Measurements from ENCODE around the gene FHDC1. TPM values are rescaled to one million over a fixed set of nuclear protein-coding genes. Genes with fewer than 3 reads are reported as not detected.
A peak's percentile ranks its signal among the peaks of the same experiment; 100 is the strongest.

The FHDC1 gene
- total RNA-seq, 4 donors from 2014 or later: 4.6 to 40.4 (median 15.5) TPM

DNA sequence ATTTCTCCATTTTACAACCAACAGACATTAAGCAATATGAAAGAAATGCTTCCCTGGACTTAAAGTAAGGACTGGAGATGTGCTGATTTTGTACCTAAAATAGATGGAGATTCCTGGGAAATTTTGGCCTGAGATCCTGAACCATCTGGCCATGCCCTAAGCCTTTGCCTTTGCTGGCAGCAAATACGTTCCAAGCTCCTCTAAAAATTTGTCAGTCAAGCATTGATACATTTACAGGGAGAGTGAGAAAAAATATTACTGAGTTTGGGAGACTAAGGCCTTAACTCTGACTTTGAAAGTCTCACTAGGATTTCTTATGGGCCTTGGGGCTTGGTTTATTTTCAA lies 63.9 kb downstream of the FHDC1 start:
- H3K36me3 ChIP-seq: no peaks in the 10 kb centered on the region
- in situ Hi-C loops (cut with MboI; ENCODE audit: low pct_ligation_motif_present in 1 of 4, low pct_unique_long_range_greater_than_20kb in 1 of 4, low sequenced_read_pairs in 3 of 4): no loop called here
- DNase-seq: no peak
- peaks cover 0 to 11% (median 0%) of the 10 kb centered on the region in 4 donors for H3K4me1 ChIP-seq
- H3K4me3 ChIP-seq: no peak overlapping the region
- H3K27me3 ChIP-seq: no peaks in the 10 kb centered on the region
- H3K27ac ChIP-seq: peak overlapping the region in 1 of 4 donors; percentile 8
- intact Hi-C loops (cut with DNase I; ENCODE audit: low total_unique reads): no loop called here
- H3K9me3 ChIP-seq: no peaks in the 10 kb centered on the region
- TF ChIP-seq POLR2A (IDR thresholded peaks at IDR 0.05) (no peak), EP300 (IDR thresholded peaks at IDR 0.05; ENCODE audit: low read depth) (no peak), POLR2AphosphoS5 (IDR thresholded peaks at IDR 0.05) (no peak)
- TF ChIP-seq, protein P1, sequence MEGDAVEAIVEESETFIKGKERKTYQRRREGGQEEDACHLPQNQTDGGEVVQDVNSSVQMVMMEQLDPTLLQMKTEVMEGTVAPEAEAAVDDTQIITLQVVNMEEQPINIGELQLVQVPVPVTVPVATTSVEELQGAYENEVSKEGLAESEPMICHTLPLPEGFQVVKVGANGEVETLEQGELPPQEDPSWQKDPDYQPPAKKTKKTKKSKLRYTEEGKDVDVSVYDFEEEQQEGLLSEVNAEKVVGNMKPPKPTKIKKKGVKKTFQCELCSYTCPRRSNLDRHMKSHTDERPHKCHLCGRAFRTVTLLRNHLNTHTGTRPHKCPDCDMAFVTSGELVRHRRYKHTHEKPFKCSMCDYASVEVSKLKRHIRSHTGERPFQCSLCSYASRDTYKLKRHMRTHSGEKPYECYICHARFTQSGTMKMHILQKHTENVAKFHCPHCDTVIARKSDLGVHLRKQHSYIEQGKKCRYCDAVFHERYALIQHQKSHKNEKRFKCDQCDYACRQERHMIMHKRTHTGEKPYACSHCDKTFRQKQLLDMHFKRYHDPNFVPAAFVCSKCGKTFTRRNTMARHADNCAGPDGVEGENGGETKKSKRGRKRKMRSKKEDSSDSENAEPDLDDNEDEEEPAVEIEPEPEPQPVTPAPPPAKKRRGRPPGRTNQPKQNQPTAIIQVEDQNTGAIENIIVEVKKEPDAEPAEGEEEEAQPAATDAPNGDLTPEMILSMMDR (IDR thresholded peaks at IDR 0.05): no peak
- 56 to 70% methylated on average over 1 of the region's 1 CpG for WGBS, 2 donors (ENCODE audit: low coverage in 1 of 2)

- in situ Hi-C loops (cut with MboI; ENCODE audit: low pct_ligation_motif_present in 1 of 4, low pct_unique_long_range_greater_than_20kb in 1 of 4, low sequenced_read_pairs in 3 of 4): no loop called here
Observed at GRCh38 chr4:153001626-153002025, 65.5 kb downstream of the FHDC1 start.

DNA sequence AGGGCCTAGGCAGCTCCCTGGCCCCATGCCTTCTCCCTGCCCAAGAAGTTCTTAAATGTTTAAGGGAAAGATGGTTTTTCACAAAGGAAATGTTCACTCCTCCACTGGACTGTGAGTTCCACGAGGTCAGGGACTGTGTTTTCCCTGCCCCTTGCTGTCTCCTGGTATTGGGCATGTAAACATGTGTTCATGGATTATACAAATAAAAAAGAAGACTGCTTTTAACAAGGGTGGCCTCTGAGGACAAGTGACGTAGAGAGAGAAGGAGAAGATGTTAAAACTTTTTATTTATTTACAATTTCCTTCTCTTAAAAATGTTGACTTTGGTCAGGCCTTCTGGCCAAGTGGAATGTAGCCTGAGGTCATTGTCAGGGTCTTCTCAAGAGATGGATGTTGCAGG lies 66.0 kb downstream of the FHDC1 start:
- no peaks in the 10 kb centered on the region for H3K9me3 ChIP-seq
- 20 to 26% methylated on average over 2 of the region's 2 CpGs for WGBS, 2 donors (ENCODE audit: low coverage in 1 of 2)
- intact Hi-C loops (cut with DNase I; ENCODE audit: low total_unique reads): no loop called here
- H3K27me3 ChIP-seq: no peaks in the 10 kb centered on the region
- H3K27ac ChIP-seq: no peak overlapping the region
- no peak overlapping the region for H3K4me3 ChIP-seq
- DNase-seq: no peak
- TF ChIP-seq EP300 (IDR thresholded peaks at IDR 0.05; ENCODE audit: low read depth): no peak
- TF ChIP-seq, protein P1 (IDR thresholded peaks at IDR 0.05): no peak
- TF ChIP-seq POLR2AphosphoS5 (IDR thresholded peaks at IDR 0.05): no peak
- TF ChIP-seq POLR2A (IDR thresholded peaks at IDR 0.05): no peak
- peaks cover 0 to 11% (median 0%) of the 10 kb centered on the region in 4 donors for H3K4me1 ChIP-seq
- in situ Hi-C loops (cut with MboI; ENCODE audit: low pct_ligation_motif_present in 1 of 4, low pct_unique_long_range_greater_than_20kb in 1 of 4, low sequenced_read_pairs in 3 of 4): no loop called here
- H3K36me3 ChIP-seq: no peaks in the 10 kb centered on the region

More at GRCh38 chr4:153001626-153002025, 65.5 kb downstream of the FHDC1 start:
- no peak overlapping the region for H3K27ac ChIP-seq
- no peaks in the 10 kb centered on the region for H3K27me3 ChIP-seq
- DNase-seq: no peak
- H3K4me1 ChIP-seq: peaks cover 0 to 11% (median 0%) of the 10 kb centered on the region in 4 donors
- 65% methylated on average over 5 of the region's 5 CpGs; no CpG with 5 or more reads in 1 of the 2 donors for WGBS, 2 donors (ENCODE audit: low coverage in 1 of 2)
- H3K9me3 ChIP-seq: no peaks in the 10 kb centered on the region
- intact Hi-C loops (cut with DNase I; ENCODE audit: low total_unique reads): no loop called here
- TF ChIP-seq, protein P1 (IDR thresholded peaks at IDR 0.05): no peak
- no peak for TF ChIP-seq POLR2A (IDR thresholded peaks at IDR 0.05)
- no peak for TF ChIP-seq POLR2AphosphoS5 (IDR thresholded peaks at IDR 0.05)
- no peak for TF ChIP-seq EP300 (IDR thresholded peaks at IDR 0.05; ENCODE audit: low read depth)
- no peaks in the 10 kb centered on the region for H3K36me3 ChIP-seq
- H3K4me3 ChIP-seq: no peak overlapping the region

DNA sequence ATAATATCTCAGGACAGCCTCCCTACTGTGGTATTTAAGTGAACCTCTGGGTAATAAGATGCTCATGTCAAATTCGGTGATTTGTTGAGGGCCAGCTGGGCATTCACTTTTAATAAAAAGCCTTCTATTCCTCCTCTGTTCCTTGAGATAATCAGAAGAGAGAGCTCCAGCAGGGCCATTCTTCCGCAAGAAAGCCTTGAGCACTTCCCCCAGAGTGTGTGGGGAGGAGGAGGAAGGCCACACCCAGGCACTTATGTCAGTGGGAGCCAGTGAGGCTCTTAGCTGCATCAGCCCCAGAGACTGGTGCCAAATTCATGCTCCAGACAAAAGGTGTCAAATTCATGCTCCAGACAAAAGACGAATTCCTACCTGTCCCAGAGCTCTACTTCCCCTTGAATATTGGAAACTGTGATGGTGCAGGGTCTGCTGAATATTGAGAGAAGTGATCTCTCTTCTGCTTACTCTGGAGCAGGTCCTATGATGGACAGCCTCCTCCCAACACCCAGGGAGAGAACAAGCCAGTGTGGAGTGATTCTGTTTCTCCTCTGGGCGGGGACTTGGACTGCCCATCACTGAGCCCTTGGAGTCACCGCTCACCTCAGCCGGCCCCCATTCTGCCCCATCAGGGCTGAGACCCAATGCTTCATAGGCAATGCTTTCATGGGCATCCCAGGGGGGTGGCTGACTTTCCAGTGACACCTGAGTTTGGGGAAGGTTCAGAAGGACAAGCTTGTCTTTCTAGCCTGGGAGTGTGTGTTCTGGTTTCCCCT lies 68.1 kb downstream of the FHDC1 start:
- Histone ChIP-seq H3K27ac (no peak overlapping the region), H3K27me3 (no peaks in the 10 kb centered on the region), H3K4me1 (peaks cover 0 to 8% (median 0%) of the 10 kb centered on the region in 4 donors), H3K4me3 (no peak overlapping the region), H3K36me3 (no peaks in the 10 kb centered on the region), H3K9me3 (no peaks in the 10 kb centered on the region)
- TF ChIP-seq POLR2AphosphoS5 (IDR thresholded peaks at IDR 0.05): no peak
- TF ChIP-seq, protein P1 (IDR thresholded peaks at IDR 0.05): no peak
- no peak for TF ChIP-seq EP300 (IDR thresholded peaks at IDR 0.05; ENCODE audit: low read depth)
- no peak for TF ChIP-seq POLR2A (IDR thresholded peaks at IDR 0.05)
- no peak for DNase-seq
- 71% methylated on average over 6 of the region's 6 CpGs; no CpG with 5 or more reads in 1 of the 2 donors for WGBS, 2 donors (ENCODE audit: low coverage in 1 of 2)
- in situ Hi-C loops (cut with MboI; ENCODE audit: low pct_ligation_motif_present in 1 of 4, low pct_unique_long_range_greater_than_20kb in 1 of 4, low sequenced_read_pairs in 3 of 4) (no loop called here), intact Hi-C loops (cut with DNase I; ENCODE audit: low total_unique reads) (no loop called here)

Measured in transverse colon (tissue), 4 donors.